ENCODE measurements around the gene LCN10.
"Not testable (repeated sequence)": the region's sequence is repeated elsewhere in the genome, so short reads cannot be mapped to it uniquely, and the experiment has no call there.

Gene LCN10

GRCh38 chr9:136786451-136786850, 43.7 kb upstream of the LCN10 start:
- in situ Hi-C loops (cut with MboI; ENCODE audit: low sequenced_read_pairs, unreplicated experiment), result no loop called here
- TF ChIP-seq CTCF (IDR thresholded peaks at IDR 0.05; ENCODE audit: borderline replicate concordance, control extremely low read depth, extremely low read depth, insufficient read depth, missing control alignments), result no peak
- DNase-seq (ENCODE audit: low spot score), result no peak

GRCh38 chr9:136785565-136786355, 43.0 kb upstream of the LCN10 start:
- DNase-seq (ENCODE audit: low spot score); in situ Hi-C loops (cut with MboI; ENCODE audit: low sequenced_read_pairs, unreplicated experiment): not testable (repeated sequence)

GRCh38 chr9:136784997-136785361, 42.2 kb upstream of the LCN10 start:
- TF ChIP-seq CTCF (IDR thresholded peaks at IDR 0.05; ENCODE audit: borderline replicate concordance, control extremely low read depth, extremely low read depth, insufficient read depth, missing control alignments), result no peak
- DNase-seq (ENCODE audit: low spot score), result peak; percentile 40
- in situ Hi-C loops (cut with MboI; ENCODE audit: low sequenced_read_pairs, unreplicated experiment), result no loop called here

GRCh38 chr9:136784249-136784996, 41.7 kb upstream of the LCN10 start:
- TF ChIP-seq CTCF (IDR thresholded peaks at IDR 0.05; ENCODE audit: borderline replicate concordance, control extremely low read depth, extremely low read depth, insufficient read depth, missing control alignments), result no peak
- in situ Hi-C loops (cut with MboI; ENCODE audit: low sequenced_read_pairs, unreplicated experiment), result no loop called here
- peak; percentile 51 for DNase-seq (ENCODE audit: low spot score)

DNA sequence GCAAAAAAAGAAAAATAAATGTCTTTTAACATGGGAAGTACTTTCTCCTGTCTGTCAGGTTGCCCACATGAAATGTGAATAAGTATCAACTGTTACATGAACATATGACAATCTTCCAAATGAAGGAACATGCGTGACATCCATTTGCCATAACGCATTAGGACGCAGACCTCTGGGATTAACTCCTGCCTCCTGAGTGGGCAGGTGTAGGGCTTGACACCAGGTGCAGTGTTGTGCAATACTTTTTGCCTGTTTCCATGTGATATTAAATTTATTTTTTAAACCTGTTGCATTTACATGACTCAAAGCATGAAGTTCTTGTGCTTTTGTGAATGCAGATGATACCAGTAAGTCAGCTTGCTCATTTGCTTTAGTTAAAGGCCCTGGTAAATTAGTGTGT, 39.7 kb upstream of the LCN10 start:
- in situ Hi-C loops (cut with MboI; ENCODE audit: low sequenced_read_pairs, unreplicated experiment), result no loop called here
- no peak for TF ChIP-seq CTCF (IDR thresholded peaks at IDR 0.05; ENCODE audit: borderline replicate concordance, control extremely low read depth, extremely low read depth, insufficient read depth, missing control alignments)
- no peak for DNase-seq (ENCODE audit: low spot score)

DNA sequence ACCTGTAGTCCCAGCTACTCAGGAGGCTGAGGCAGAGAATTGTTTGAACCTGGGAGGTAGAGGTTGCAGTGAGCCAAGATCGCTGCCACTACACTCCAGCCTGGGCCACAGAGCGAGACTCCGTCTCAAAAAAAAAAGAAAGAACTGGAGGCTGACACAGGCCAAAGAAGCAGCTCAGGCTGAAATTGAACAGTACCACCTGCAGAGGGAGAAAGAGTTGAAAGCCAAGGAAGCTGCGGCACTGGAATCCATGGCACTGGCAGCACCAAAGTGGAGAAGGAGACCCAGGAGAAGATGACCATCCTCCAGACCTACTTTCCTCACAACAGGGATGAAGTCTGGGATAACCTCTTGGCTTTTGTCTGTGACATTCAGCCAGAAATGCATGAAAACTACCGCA, 37.1 kb upstream of the LCN10 start:
- in situ Hi-C loops (cut with MboI; ENCODE audit: low sequenced_read_pairs, unreplicated experiment), result loop anchor here (10.0 kb wide), 1 partner anchor 255 kb away; the partner anchor contains the start of gene FUT7
- DNase-seq (ENCODE audit: low spot score), result no peak
- no peak for TF ChIP-seq CTCF (IDR thresholded peaks at IDR 0.05; ENCODE audit: borderline replicate concordance, control extremely low read depth, extremely low read depth, insufficient read depth, missing control alignments)

DNA sequence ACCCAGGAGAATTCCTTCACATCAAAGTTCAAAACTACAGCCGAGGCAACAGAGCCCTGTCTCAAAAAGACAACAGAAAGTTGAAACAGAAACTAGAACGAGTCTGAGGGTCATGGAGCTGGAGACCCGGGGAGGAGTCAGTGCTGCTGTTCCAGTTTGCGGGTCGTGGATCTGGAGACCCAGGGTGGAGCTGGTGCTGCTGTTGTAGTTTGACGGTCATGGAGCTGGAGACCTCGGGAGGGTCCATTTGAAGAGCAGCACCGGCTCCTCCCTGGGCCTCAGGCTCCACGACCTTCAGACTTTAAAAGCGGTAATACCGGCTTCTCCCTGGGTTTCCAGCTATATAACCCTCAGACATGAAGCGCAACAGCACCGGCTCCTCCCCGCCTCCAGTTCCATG, 34.6 kb upstream of the LCN10 start:
- no peak for TF ChIP-seq CTCF (IDR thresholded peaks at IDR 0.05; ENCODE audit: borderline replicate concordance, control extremely low read depth, extremely low read depth, insufficient read depth, missing control alignments)
- in situ Hi-C loops (cut with MboI; ENCODE audit: low sequenced_read_pairs, unreplicated experiment), result loop anchor here (10.0 kb wide), 1 partner anchor 257 kb away; the partner anchor contains the start of gene FUT7
- DNase-seq (ENCODE audit: low spot score), result no peak

All from GM13976 (cell line).